Fibroblast of skin of abdomen (primary cell): Measurements from ENCODE around the gene KLKB1.
A peak's percentile ranks its signal among the peaks of the same experiment; 100 is the strongest.
"Not testable (repeated sequence)": the region's sequence is repeated elsewhere in the genome, so short reads cannot be mapped to it uniquely, and the experiment has no call there.

Experiments
- DNase-seq: peaks from one replicate; pipeline ENCODE4 v3.0.0-alpha.2; 2013

The KLKB1 gene

GRCh38 chr4:186227744-186228513, 622 bp downstream of the KLKB1 start:
- no peak for DNase-seq

- DNase-seq = no peak
Observed at GRCh38 chr4:186228514-186228894, 1.2 kb downstream of the KLKB1 start.

GRCh38 chr4:186234367-186234766, 7.1 kb downstream of the KLKB1 start:
- DNase-seq = no peak

- DNase-seq = no peak
Observed at GRCh38 chr4:186236126-186236525, 8.8 kb downstream of the KLKB1 start.

DNA sequence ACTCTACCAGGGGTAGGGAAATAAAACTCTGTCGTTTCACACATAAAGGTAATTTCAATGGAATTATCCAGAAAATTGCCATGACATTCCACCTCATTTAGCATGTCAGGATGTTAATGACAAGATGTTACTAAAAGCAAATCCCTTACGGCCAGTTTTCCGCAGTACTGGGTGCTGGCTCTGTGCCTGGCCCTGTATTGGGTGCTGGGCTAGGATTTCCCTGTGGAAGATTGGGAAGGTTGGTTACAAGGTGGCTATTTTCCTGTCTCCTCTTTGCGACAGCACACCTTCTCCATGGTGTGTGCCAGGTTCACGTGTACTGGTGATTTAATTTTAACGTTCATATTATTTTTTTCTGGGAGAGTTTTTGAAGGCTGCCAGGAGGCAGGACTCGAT, 13.1 kb downstream of the KLKB1 start:
- DNase-seq = no peak

- no peak for DNase-seq
Observed at GRCh38 chr4:186240848-186241491, 13.7 kb downstream of the KLKB1 start.

GRCh38 chr4:186241616-186242015, 14.3 kb downstream of the KLKB1 start:
- DNase-seq = no peak

DNA sequence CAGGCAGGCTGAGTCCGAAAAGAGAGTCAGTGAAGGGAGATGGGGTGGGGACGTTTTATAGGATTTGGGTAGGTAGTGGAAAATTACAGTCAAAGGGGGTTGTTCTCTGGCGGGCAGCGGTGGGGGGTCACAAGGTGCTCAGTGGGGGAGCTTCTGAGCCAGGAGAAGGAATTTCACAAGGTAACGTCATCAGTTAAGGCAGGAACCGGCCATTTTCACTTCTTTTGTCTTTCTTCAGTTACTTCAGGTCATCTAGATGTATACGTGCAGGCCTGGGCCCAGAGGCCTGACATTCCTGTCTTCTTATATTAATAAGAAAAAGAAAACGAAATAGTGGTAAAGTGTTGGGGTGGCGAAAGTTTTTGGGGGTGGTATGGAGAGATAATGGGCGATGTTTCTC, 14.7 kb downstream of the KLKB1 start:
- not testable (repeated sequence) for DNase-seq

GRCh38 chr4:186243331-186243730, 16.0 kb downstream of the KLKB1 start:
- DNase-seq = no peak

DNA sequence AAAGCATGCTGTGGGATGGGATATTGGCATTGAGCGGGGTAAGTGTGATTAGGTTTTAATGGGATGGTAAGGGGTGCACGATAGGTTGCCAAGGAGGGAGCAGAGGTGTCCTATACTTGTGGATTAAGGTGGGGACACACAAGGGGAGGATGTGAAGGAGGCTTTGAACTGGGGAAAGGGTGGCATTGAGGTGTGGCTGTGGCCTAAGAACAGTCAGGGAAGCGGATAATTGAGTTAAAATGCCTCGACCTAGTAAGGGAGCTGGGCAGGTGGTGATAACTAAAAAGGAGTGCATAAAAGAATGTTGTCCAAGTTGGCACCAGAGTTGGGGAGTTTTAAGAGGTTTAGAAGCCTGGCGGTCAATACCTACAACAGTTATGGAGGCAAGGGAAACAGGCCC, 17.5 kb downstream of the KLKB1 start:
- DNase-seq = no peak

DNA sequence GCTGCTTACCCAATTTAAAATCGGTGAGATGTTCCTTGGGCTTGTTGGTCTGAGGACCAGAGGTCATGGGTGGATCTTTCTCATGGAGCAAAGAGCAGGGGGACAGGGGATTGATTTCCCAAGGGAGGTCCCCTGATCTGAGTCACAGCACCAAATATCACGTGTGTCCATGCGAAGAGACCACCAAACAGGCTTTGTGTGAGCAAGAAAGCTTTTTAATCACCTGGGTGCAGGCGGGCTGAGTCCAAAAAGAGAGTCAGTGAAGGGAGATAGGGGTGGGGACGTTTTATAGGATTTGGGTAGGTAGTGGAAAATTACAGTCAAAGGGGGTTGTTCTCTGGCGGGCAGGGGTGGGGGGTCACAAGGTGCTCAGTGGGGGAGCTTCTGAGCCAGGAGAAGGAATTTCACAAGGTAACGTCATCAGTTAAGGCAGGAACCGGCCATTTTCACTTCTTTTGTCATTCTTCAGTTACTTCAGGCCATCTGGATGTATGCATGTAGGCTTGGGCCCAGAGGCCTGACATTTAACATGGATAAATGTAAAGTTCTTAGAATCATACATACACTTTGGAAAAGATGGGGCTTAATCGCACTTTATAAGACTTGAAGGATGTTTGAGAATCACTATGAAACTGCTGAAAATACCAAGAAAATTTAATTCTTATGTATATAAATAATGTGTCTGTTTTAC, 19.9 kb downstream of the KLKB1 start:
- DNase-seq = not testable (repeated sequence)

DNA sequence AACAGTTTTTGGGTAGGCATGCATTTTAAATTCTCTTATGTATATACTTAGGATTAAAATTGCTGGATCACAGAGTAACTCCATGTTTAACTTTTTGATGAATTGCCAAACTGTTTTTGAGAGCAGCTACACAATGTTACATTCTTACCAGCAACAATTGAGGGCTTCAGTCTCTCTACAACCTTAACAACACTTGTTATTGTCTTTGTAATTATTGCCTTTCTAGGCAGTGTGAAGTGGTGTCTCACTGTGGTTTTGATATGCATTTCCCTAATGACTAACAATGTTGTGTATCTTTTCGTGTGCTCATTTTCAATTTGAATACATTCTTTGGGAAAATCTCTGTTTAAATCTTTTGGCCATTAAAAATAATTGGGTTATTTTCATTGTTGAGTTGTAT, 21.3 kb downstream of the KLKB1 start:
- DNase-seq = no peak

- DNase-seq = peak; percentile 50
Observed at GRCh38 chr4:186249785-186250754, 22.8 kb downstream of the KLKB1 start.

- DNase-seq = no peak
Observed at GRCh38 chr4:186250760-186251159, 23.5 kb downstream of the KLKB1 start.

DNA sequence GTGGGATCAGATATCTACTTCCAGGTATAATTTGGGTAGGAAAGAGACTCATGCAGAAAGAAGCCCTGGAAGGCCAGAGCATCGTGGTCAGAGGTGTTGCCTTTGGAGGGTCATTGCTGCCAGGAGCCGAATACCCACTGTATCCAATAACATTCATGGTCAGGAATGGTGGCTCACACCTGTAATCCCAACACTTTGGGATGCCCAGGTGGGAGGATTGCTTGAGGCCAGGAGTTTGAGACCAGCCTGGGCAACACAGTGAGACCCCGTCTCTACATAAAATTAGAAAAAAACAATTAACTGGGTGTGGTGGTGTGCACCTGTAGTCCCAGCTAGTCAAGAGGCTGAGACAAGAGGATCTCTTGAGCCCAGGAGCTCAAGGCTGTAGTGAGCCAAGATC, 27.8 kb downstream of the KLKB1 start:
- DNase-seq = no peak

GRCh38 chr4:186258216-186258811, 31.0 kb downstream of the KLKB1 start:
- no peak for DNase-seq

- DNase-seq = no peak
Observed at GRCh38 chr4:186260117-186260503, 32.8 kb downstream of the KLKB1 start.

DNA sequence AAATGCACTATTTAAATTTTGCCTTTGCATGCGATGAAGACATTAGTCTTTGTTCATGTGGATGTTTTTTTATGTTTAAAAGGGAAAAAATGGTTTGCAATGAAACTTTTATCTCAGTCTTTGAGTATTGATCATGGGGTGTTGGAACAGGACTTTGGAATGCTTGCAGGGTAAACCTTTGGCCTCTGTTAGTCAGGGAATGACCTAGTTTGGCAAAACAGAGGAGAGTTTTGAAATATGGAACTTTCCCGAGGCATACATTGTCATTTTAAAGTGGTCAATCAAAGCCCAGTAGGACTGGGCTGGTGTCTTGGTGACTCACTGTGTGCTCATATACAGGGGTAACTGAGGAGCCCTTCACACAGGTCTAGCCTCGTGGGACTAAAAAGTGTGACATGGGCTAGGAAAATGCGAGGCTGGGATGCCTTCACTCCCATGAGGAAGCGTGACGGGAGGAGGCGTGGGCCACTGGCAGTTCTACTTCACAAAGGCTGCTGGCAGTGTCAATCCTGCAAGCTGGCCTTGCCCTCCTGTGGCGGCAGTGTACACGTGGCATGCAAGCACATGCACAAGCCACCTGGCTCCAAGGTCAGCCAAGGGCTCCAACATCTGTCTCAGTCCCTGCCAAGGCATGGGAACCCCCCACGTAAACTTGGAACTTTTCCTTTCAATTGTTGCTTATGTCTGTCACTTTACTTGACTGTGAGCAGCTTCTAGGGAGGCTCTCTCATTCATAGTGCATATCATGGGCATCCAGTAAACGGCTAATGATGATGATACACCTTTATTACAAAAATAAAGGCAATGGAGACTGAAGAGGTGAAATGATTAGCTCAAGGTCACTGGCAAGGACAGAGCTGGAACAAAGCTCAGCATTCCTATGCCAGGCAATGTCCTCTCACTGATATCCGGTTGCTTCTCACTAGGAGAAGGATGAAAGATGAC, 33.5 kb downstream of the KLKB1 start:
- DNase-seq = peak; percentile 3

- DNase-seq = no peak
Observed at GRCh38 chr4:186264660-186265059, 37.4 kb downstream of the KLKB1 start.

GRCh38 chr4:186265250-186265649, 37.9 kb downstream of the KLKB1 start:
- not testable (repeated sequence) for DNase-seq
